HuH-7 (cell line): ENCODE results near the gene GABRB2.
"Not testable (repeated sequence)": the region's sequence is repeated elsewhere in the genome, so short reads cannot be mapped to it uniquely, and the experiment has no call there.

Source experiments
- DNase-seq: peaks from one replicate; pipeline ENCODE4 v3.0.0; 2011; ENCODE audit warnings: low spot score

GABRB2 gene

DNA sequence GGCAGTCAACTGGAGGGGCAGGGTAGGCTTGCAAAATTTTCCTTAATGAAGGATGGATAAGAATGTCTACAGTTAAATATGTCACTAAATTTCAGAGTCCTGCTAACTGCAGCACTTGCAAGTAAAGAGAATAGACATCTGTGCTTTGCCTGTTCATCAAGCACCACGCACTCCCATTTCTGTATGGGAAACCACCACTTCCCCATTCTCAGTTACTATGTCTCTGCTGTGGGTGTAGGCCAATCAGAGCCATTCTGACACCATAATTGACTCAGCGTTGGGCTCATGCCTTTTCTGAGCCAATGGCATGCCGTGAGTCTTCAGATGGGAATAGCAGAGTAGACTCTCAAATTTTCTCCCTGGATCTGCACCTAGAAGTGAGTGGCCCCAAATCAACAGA lies 247.5 kb downstream of the GABRB2 start:
- no peak for DNase-seq

DNA sequence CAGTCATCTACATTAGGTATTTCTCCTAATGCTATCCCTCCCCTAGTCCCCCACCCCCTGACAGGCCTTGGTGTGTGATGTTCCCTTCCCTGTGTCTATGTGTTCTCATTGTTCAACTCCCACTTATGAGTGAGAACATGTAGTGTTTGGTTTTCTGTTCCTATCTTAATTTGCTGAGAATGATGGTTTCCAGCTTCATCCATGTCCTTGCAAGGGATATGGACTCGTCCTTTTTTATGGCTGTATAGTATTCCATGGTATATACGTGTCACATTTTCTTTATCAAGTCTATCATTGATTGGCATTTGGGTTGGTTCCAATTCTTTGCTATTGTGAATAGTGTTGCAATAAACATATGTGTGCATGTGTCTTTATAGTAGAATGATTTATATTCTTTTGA lies 249.1 kb downstream of the GABRB2 start:
- not testable (repeated sequence) for DNase-seq

DNA sequence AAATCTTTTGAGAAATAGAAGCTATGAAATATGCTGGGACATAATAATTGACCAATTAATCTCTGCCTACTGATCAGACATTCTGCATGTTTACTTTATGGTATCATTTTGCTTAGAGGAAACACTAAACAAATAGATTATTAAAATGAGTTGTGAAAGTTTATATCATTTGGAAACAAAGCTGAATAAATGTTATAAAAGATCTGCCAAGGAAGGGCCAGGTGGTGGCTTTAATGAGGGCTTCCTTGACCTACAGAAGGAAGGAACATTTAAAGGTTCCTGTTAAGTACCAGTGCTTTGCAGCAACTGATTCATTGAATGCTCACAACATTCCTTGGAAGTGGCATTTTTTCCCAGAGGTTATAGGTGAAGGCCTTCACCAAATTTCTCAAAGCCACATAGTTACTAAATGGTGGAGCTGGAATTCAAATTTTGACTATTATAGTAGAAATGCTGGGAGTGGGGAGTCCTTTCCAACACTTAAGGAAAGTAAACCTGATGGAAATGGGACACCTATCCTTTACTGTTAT lies 250.7 kb downstream of the GABRB2 start:
- DNase-seq = no peak

DNA sequence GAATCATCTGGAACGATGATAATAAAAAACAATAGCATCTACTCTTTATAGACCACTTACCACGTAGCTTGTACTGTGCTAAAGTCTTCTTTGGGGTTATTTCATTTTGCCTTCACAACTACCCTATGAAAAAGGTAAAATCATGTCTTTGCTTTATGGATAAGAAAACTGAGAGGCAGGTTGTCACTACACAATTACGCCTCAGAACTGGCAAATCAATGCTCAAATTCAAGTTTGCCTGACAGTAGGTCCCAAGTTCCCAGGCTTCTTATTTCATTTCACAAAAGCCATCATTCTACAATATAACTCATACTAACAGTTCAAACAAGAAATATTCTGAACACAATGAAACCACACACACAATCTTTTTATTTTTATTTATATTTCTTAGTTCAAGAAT lies 258.5 kb downstream of the GABRB2 start:
- no peak for DNase-seq

DNA sequence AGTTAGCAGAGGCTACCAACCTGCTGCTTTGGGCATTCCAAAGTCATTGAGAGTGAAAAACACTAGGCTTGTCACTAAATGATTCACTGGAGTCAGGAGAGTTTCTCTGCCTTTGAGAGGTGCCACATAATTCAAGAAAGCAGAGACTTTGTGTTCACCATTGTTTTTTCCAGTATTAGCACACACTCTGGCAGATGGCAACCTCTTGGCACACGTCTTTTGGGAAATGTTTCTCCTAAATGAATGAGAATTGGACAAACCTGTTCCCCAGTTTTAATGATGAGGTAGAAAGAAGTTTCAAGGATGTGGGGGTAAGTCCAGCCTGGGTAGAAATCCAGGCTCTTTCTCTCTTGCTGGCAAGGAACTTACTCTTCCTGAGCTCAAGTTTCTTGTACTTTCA lies 259.1 kb downstream of the GABRB2 start:
- no peak for DNase-seq

DNA sequence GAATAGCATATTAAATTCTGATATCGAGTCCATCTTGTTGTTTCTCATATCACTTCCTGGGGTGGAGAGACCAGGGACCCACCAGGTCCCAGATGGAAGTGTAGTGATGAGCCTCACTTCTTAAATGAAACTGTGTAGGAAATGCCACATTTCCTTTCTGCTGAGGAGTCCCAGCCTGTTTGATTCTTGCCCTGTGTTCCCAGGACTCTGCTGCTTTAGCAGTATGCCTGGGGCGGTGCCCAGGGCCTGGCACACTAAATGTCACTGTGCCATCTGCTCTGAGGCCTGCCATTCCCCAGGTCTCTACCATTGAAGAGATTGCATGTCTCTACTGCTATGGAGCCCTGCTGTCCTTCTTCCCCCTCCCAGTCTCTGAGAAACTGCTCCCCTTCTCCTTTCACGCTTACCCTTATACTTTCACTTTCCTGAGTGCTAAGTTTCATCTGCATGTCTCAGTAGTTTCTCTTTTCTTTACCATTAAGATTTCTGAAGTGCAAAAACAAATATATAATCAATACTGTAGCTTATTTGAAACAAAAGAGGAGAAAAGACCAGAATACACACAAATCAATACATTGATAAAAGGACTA lies 260.4 kb downstream of the GABRB2 start:
- DNase-seq = no peak

DNA sequence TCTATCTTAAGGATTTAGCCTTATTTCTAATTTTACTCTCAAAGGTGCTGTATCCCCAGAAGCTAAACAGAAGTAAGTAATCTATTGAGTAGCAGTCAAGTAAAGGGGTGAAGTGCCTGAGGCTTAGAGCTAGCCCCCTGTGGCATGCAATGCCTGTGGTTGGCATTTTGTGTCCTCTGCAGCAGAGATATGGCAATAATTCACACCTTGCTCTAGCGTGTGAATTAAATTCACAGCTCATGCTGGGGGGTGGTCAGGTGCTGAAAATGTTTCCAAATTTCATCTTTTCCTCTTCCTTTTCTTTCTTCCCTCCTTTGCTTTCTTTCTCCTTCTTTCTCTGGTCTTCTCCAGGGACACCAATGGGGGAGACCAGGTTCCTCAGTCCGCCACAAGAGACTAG lies 262.1 kb downstream of the GABRB2 start:
- DNase-seq = no peak

DNA sequence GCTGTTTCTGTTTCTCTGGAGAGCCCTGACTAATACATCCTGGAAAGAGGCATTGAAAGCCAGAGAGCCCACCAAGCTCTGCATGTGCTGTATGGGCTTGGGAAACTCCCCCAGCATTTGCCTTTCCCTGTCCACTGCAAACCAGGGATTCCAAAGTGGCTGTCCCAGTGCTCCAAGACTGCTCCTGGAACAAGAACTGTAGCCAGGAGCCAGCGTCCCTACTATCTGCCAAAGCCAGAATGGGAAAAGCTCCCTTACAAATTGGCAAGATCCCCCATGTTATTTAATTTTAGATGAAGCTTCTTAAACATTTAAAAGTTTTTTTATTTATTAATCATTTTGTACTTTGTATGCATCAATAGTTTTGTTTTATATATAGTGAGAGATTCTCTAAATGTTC lies 263.2 kb downstream of the GABRB2 start:
- no peak for DNase-seq

DNA sequence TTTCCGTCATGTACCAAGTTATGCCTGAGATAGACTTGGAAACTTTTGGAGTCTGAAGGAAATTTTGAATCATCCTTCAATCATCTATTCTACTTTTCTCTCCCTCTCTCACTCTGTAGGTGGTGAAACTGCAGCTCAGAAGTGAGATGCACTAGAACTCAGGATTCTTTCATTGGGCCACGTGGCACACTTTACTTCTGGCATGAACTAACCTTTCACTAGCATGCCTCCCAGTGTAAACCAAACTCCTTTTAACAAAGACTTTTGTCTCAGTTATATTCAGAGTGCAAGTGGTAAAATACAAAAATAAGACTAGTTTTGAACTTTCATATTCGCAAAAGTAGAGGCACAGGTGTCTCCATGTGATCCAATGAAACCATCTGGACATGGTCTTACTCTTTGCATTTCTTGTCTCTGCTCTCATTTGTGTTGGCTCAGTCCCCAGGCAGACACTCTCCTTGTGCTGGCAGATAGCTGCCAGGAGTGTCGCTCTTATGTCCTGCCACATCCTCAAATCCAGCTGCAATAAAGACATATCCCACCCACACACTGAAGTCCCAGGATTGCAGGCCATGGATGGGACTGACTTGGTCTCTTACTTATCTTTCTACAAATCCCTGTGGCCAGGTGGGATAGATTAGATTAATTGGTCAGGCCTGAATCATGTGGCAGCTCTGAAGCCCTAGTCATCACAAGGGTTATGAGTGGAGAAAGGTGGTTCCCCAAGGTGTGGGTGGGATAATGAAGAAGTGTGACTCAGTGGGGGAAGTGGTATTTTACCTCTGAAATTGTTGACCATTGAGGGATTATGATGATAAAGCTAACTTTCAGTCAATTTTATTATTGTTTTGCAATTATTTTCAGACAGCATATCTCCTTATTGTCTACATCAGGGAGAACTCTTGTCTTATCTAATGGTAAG lies 267.5 kb downstream of the GABRB2 start:
- DNase-seq = no peak

DNA sequence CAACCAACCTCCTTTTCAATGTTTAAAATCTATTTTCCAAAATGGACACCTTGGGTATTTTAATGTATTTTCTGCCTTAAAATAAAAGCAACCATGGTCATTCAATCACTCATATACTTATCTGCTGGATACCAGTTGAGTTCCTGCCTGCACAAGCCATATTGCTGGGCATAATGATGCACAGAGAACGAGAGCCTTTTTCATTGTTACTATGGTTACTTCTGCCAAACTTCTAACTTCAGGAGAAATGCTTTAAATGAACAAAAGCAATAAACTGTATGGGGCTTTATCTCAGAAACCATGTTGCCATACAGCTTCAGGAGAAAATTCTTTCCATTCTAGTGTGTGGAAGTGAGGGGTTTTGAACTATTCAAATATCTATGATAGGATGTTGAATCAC lies 269.5 kb downstream of the GABRB2 start:
- no peak for DNase-seq

DNA sequence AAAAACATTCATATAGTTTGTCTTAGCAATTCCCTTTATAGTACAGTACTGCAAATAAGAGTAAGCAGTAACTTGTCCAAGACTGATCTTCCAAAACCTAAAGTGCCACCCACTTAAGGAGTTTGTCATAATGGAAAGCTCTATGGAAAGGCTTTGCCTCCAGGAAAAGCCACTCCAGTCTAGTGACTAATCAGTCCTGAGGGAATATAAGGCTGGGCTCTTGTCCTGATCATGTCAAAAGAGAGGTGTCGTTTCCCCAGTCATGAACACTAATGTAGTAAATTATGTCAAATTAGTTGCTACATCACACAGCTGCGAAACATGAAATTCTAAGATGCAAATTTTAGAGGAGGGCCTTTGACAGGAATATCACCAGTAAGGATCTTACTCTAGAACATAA lies 271.6 kb downstream of the GABRB2 start:
- no peak for DNase-seq

DNA sequence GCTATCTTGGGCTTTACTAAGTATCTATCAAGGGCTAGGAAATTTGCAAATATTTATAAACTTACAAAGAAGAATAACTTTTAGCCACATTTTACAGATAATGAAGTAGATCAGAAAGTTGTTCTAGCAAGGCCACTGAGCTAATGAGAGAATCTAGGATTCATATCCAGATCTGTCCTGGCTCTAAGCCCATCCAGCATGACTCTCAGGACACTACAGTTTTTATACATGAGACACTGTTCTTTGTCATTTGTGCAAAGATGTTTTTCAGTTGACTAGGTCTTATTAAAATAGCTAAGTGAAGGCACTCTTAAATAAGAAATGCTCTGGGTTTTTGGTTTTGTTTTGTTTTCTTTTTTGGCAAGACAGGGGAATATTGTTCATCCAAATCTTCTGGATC lies 273.1 kb downstream of the GABRB2 start:
- DNase-seq = no peak

DNA sequence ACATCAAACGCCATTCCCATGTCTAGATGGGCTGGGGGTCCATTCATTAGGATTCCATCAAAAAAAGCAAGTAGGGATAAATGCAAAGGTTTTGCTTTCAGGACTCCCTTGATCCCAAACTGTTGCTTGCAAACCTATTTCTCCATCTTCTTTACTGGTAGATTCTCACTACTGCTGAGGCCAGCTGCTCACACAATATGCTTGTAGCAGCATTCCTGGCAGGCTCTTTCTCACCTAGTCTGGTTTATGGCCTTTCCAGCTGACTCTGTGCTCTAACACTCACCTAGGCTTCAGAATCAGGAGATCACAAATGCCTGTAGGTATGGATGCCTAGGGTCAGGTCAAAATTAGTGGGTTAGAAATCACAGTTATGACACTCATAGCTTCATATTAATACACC lies 274.7 kb downstream of the GABRB2 start:
- no peak for DNase-seq

DNA sequence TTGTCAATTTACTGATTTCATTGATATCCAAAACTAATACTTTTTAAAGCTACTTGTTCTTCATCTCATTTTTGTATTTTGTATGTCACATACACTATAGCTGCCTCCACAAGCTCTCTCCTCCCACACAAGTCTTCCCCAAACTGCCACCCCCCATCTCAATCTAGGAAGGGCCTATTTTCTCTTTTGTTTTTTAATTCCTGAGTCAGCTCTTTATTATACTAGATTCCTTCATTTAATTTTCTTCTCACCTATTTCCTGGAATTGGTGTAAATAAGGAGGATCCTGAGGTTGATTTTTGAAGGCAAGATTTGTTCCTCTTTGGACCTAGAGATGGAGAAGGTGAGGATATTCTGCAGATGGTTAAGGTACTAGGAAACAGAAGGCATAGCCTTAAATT lies 277.4 kb downstream of the GABRB2 start:
- no peak for DNase-seq

DNA sequence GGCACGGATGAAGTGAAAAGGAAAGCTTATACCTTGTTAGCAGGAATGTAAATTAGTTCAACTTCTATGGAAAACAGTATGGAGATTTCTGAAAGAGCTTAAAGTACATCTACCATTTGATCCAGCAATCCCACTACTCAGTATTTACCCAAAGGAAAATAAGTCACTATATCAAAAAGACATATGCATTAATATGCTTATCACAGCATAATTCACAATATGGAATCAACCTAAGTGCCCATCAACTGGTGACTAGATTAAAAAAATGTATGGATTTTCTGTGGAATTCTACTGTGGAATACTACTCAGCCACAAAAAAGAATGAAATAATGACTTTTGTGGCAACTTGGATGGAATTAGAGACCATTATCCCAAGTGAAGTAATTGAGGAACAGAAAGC lies 279.6 kb downstream of the GABRB2 start:
- DNase-seq = no peak

DNA sequence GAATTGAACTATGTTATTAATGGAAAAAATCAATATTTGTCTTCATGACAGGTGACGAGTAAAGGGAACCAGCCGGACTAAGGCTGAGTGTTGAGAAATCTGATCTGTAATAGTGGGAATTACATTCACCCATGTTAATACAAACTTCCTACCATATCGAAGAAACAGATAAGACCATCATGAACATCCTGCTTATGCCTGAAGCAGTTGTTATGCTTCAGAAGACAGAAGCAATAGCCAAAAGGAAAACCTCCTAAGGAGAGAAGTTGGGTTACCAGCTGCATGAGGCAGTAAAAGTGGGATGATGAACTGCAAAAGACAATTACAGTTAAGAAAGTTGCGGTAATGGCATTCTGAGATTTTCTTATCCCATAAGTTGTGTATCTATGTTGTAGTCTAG lies 281.5 kb downstream of the GABRB2 start:
- no peak for DNase-seq

DNA sequence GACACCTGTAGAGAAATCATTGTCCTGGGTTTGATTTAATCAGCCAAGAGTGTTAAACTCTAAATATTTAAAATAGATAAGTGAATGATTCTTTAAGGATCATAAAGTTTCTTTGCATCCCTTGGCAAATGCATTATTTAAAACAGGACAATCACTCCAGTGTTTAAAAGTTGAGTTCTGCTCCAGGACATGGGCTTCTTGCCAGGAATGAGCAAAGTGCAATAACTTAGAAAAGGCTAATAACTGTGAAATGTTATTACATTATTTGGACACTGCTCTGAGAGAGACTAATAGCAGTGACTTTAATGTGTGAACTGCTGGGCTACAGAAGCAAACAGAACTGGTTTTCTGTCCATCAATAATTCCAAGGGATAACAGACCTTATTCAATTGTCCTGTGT lies 283.3 kb downstream of the GABRB2 start:
- DNase-seq = no peak

DNA sequence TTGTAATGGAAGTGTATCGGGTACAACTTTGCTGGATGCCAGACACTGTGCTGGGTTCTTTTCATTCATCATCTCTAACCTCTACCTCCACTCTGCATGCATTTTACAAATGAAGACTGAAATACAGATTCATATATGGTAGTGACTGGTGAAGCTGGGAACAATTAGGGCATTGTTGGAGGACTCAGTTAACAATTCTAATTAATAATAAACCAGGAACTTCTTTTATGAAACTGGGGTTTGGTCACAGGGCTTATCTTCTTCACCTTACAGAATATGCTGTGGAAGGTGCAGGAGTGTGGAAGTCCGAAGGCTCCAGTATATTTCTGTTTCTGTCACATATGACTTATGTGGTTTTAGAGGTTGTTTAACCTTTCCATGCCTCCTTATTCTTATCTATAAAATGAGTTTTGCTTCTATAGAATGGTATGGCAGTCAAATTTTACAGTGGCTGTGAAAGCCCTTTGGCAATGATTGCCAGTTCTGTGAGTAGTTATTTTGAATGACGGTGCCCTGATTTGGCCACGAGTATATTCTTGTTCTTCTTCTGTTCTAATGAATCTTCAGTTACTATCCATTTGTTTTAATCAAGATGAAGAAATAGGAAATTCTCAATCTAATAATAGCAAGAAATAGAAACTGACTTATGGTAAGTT lies 284.7 kb downstream of the GABRB2 start:
- DNase-seq = no peak

DNA sequence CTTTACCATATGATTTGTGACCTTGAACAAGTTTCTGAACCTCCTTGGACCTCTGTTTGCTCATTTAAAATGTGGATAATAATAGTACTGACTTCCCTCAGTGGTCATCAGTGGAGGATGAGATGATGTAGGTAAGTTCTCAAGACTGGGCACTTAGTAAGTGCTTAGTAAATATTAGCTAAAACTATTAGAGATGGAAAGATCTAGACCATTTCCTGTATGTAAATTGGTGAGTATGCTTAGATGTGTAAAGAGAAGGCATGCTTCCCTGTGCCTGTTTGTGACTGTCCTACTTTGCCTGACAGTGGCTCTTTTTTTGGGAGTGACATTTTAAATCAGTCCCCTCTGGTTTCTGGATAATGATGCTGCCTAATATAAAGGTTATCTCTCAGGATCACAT lies 288.1 kb downstream of the GABRB2 start:
- no peak for DNase-seq

DNA sequence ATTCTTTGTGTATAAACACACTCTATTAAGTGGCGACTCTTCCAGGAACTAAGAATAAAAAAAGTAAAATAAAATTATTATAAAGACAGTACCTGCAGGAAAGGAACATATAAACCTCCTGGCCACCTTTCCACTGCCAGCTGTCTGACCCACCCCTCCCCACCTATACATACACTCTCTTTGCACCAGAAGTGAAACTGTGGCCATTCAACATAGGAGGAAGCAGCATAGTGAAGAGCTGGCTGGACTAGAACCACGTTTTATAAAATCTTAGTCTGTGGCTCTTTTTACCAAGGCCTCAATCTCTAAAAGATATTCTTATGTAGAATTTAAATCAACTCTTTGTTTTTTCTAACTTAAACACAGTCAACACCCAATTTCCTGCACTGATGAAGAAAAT lies 289.6 kb downstream of the GABRB2 start:
- DNase-seq = no peak

DNA sequence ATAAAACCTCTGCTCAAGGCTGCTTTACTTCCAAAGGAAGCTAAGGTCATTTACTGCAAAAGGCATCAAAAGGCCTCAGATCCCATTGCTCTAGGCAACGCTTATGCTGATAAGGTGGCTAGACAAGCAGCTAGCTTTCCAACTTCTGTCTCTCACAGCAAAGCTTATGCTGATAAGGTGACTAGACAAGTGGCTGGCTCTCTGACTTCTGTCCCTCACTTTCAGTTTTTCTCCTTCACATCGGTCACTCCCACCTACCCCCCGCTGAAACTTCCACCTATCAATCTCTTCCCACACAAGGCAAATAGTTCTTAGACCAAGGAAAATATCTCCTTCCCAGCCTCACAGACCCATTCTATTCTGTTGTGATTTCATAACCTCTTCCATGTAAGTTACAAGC lies 293.6 kb downstream of the GABRB2 start:
- not testable (repeated sequence) for DNase-seq

DNA sequence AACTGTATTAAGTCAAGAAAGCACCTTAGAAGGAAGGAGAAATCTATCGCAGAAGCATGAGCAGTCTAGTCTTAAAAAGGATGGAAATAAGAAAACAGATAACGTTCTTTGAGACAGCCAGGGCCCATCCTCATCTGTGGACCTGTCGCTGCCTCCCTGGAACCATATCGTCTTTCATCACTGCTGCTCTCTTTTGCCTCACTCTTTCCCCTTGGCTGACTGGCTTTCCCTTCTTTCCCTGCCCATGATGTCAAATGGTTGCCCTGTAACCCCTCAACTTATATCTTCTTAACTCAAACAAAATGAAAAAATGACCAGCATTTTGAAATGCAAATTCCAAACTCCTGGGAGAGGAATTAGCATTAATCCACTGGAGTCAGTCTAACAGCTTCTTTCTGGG lies 299.8 kb downstream of the GABRB2 start:
- DNase-seq = no peak

DNA sequence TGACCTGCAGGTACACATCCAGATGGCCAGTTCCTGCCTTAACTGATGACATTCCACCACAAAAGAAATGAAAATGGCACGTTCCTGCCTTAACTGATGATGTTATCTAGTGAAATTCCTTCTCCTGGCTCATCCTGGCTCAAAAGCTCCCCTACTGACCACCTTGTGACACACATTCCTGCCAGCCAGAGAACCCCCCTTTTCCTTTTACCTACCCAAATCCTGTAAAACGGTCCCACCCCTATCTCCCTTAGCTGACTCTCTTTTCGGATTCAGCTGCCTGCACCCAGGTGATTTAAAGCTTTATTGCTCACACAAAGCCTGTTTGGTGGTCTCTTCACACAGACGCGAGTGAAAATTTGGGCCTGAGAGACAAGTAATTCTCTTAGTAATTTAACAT lies 300.7 kb downstream of the GABRB2 start:
- DNase-seq = not testable (repeated sequence)
